Epithelial cell of proximal tubule (primary cell): ENCODE data around the gene PYGO2. TPM values are rescaled to one million over a fixed set of nuclear protein-coding genes. Genes with fewer than 3 reads are reported as not detected.
"Not testable (repeated sequence)": the region's sequence is repeated elsewhere in the genome, so short reads cannot be mapped to it uniquely, and the experiment has no call there.

Experiments
- DNase-seq: peaks from one replicate; pipeline ENCODE4 v3.0.0-alpha.2; 2011; ENCODE audit warnings: low read depth
- H3K4me3 ChIP-seq: 2 replicates; pipeline ENCODE4 v1.5.1; 2011; ENCODE audit warnings: low read depth, mild to moderate bottlenecking, low read length
- CTCF ChIP-seq: conservative IDR thresholded peaks from 2 replicates; pipeline ENCODE4 v1.5.1; 2012; ENCODE audit warnings: low read depth, mild to moderate bottlenecking, low read length
- total RNA-seq: library from RNA; depleted of rRNA; stranded (reverse); fragments of >200 nt; gene quantifications from 2 replicates; pipeline ENCODE4 v1.2.3, GENCODE V29; 2015

PYGO2 gene
- total RNA-seq, 1 donor from 2014 or later = 16.0 TPM

- DNase-seq = no peak
- H3K4me3 ChIP-seq = peak overlapping the region; percentile 74
- TF ChIP-seq CTCF = peak; percentile 96
Observed at GRCh38 chr1:154998818-154999570, 37.4 kb upstream of the PYGO2 start.

- TF ChIP-seq CTCF = peak; percentile 26
- no peak for DNase-seq
- H3K4me3 ChIP-seq = no peak overlapping the region
Observed at GRCh38 chr1:154998201-154998780, 36.7 kb upstream of the PYGO2 start.

GRCh38 chr1:154996966-154997701 lies 35.6 kb upstream of the PYGO2 start:
- TF ChIP-seq CTCF = no peak
- DNase-seq = no peak
- H3K4me3 ChIP-seq = no peak overlapping the region

GRCh38 chr1:154995301-154995983 lies 33.9 kb upstream of the PYGO2 start:
- DNase-seq, H3K4me3 ChIP-seq: not testable (repeated sequence)
- peak; percentile 58 for TF ChIP-seq CTCF

GRCh38 chr1:154994591-154994990 lies 33.0 kb upstream of the PYGO2 start:
- no peak overlapping the region for H3K4me3 ChIP-seq
- TF ChIP-seq CTCF = no peak
- DNase-seq = no peak

GRCh38 chr1:154994269-154994587 lies 32.6 kb upstream of the PYGO2 start:
- no peak for TF ChIP-seq CTCF
- H3K4me3 ChIP-seq = no peak overlapping the region
- DNase-seq = no peak
